HG03342 (cell line): Measurements from ENCODE around the gene PACRG.
A peak's percentile ranks its signal among the peaks of the same experiment; 100 is the strongest.

Experiments used
- ATAC-seq: cut with Tn5 transposase; IDR thresholded peaks from one replicate; pipeline ENCODE4 v1.9.1; 2021; ENCODE audit warnings: mild to moderate bottlenecking, moderate library complexity; ENCODE audit not compliant: unreplicated experiment

The PACRG gene

DNA sequence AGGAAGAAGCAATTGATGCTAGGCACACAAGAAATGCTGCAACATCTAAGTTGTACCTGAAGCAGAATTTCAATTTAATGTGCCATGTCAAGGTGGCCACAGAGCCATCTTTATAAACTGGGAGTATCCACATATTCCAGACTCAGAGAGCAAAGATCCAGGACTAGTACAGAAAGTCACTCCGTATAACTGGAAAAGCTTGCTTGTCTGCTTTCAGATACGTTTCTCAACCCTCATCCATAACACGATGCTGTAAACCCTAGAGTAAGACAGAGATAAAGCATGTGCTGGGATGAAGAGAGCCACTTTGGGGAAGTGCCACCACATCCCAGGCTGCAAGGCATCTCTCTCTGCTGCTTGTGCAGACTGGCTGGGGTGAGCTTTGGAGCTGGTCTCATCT, 134.7 kb downstream of the PACRG start:
- no peak for ATAC-seq

DNA sequence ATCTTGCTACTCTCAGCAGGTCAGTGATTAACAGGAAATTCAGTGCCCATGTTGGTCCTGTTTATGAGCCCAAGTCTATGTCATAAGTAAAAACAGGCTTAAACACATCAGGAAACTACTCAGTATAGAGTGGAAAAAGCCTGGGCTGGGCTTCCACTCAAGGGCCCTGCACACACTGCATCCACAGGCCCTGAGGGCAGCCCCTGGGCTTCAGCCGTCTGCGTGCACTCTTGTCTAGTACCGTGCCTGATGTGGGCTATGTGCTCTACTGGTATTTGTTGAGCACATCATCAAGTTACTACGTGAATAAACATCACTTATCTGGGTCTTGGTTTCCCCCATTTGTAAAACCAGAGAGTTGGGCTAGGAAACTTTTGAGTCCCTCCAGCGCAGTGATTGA, 135.2 kb downstream of the PACRG start:
- ATAC-seq, result no peak

DNA sequence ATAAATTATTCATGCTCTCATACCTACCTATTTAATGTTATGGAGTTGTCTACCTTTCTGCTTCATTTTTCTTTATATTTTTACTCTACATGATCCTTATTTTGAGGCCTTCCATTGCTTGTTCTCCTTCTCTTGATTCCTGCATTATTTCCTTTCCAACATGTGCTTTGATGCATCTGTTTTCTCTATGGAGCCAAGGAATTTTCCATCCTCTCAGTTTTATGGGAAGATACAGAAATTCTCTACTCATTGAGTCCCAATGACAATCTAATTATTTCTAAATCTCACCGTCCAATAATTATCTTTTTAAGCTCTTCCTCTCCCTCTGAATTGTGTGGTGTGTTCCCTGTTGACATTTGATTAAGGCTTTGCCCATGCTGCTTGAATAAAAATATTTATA, 136.0 kb downstream of the PACRG start:
- ATAC-seq, result no peak

- ATAC-seq, result no peak
Observed at GRCh38 chr6:162864911-162865310, 137.1 kb downstream of the PACRG start.

- ATAC-seq, result no peak
Observed at GRCh38 chr6:162866656-162867055, 138.9 kb downstream of the PACRG start.

GRCh38 chr6:162868397-162868796, 140.6 kb downstream of the PACRG start:
- ATAC-seq, result no peak

DNA sequence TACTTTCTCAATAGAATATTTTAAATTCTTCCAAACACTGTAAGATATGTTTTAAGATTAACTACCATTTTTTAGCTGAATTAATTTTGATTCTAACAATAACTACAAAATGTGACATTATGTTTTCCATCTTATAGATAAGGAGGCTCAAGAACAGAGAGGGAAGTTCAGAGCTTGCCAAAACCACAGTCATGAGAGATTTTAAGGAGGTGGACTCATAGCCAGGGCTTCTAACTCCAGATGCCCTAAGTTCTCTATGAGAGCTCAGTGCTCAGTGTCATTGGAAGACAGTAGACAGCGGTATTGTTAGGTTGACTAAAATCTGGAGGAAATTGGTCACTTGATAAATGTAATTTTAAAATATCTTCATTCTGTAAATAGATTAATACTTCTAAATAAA, 144.2 kb downstream of the PACRG start:
- no peak for ATAC-seq

- ATAC-seq, result no peak
Observed at GRCh38 chr6:162873537-162873936, 145.8 kb downstream of the PACRG start.

DNA sequence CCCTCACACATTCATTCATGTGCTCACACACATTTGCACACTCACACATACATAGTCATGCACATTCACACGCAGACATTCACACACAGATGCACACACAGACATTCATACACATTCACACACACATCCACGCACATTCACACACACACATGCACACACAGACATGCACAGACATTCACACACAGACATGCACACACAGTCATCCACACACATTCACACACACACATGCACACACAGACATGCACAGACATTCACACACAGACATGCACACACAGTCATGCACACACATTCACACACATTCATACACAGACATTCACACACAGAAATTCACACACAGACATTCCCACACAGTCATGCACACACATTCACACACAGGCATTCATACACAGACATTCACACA, 147.3 kb downstream of the PACRG start:
- ATAC-seq, result no peak

DNA sequence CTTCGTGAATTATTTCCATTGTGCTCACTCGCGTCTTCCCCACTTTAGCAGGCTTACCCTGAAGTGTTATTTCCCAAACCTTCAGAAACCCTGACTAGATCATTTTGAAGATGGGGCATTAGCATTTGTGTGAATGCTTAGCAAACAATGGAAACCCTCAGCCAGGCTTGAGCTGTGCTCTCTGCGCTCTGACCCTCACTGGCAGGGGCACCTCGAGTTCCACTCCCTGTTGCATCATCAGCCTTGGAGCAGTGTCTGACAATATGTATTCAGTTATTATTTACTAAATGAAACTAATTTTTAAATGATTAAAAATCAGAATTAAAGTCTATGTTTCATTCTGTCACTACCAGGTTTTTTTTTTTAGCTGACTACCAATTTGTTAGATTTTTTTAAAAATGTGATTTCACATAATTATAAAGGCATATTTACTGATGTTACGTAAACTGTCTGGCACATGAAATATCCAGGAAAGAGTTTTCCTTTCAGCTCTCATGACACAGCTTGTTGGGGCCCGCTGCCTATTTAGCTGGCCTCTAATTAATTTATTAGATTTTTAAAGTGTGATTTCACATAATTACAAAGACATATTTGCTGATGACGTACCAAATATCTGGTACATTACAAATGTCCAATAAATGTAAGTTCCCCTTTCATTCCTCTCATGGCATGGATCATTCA, 155.2 kb downstream of the PACRG start:
- no peak for ATAC-seq

DNA sequence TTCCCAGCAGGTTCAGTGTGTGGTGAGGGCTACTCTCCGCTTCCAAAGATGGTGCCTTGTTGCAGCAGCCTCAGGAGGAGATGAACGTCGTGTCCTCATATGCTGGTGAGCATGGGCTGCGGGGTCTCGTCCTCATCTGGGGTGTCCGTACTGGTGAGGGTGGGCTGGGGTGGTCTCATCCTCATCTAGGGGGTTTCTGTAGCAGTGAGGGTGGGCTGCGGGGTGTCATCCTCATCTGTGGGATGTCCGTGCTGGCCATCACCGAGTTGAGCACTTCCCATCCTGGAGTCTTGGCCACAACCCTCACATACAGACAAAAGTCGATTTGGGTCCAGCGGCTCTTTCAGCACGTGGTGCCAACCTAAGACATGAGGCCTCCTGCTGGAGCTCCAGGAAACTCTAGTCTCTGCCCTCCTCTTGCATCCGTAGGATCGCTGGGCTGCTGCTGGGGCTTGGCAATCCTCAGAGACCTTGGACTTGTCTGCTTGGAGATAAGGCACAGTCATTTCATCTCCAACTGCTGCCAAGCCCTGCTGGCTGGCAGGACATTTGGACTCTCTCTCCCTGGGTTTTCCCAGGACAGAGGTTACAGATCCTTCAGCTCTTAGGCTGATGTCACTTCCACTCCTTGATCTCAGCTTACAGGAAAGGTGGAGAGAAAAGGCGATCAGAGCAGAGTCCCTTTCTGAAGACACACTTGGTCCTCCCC, 160.4 kb downstream of the PACRG start:
- no peak for ATAC-seq

GRCh38 chr6:162889303-162889702, 161.5 kb downstream of the PACRG start:
- no peak for ATAC-seq

GRCh38 chr6:162898011-162898410, 170.2 kb downstream of the PACRG start:
- ATAC-seq, result no peak

- ATAC-seq, result no peak
Observed at GRCh38 chr6:162899148-162899547, 171.4 kb downstream of the PACRG start.

DNA sequence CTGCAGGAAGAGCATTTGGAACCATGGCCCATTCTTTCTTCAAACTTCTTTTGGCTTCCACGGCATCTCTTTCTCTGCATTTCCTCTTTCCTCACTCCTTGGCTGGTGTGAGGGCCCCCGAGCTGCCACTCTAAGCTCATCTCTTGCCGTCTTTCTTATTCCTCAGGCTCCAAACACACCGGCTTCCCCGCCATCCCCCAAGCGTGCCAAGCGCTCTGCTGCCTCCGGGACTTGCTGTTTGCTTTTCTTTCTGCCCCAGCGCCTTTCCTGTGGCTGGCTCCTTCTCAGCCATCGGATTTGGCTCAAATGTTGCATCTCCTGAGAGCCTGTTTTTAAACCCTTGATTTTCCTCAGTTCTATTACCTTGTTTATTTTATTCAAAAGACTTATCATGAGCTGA, 172.7 kb downstream of the PACRG start:
- no peak for ATAC-seq

DNA sequence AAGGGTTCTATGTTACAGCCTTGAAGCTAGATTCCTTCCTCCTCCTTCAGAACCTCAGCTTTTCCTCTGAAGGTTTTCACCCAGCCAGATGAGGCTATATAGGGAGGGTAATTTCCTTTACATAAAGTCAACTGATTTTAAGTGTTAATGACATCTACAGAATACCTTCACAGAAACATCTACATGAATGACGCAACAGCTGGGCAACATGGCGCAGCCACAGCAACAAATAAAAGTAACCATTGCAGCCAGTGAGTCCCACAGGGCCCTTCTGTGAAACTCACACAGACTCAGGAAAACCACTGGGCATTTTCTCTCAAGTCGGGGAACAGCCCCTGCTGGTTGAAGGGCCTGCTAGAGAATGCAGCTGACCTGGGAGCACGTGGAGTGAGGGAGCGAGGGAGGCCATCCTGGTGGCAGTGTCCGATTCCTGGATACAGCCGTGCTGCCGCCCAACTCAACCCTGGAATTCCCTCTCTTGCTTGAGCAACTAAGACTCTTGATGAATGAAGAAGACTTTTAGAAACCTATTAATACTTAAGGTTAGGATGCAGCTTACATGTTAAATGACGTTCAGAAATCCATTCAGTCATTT, 176.4 kb downstream of the PACRG start:
- ATAC-seq, result no peak

GRCh38 chr6:162906479-162906878, 178.7 kb downstream of the PACRG start:
- ATAC-seq, result no peak

DNA sequence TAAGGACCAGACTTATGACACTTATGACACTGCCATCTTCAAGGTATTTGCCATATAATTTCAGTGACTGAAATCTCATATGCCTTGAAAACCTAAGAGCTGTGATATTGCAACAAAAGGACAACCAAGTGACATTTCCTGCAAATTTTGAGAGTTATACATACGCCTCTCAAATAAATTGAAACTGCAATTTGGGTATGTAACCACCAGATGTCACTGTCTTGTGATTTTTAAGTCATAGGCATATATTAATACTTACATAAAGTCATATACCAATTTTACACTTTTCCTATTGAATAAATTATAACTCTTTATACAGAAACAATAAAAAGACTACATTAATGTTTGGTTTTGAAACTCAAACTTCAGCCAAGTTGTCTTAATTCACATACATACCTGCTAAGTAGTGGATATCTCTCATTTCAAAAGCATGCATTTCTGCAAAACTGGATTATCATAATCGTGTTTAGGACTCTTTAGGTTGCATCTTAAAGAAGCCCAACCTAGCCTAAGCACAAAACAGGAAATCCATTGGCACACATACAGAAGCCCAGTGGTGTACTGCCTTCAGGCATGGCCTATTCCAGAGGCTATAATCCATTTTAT, 180.2 kb downstream of the PACRG start:
- ATAC-seq, result peak; percentile 51

DNA sequence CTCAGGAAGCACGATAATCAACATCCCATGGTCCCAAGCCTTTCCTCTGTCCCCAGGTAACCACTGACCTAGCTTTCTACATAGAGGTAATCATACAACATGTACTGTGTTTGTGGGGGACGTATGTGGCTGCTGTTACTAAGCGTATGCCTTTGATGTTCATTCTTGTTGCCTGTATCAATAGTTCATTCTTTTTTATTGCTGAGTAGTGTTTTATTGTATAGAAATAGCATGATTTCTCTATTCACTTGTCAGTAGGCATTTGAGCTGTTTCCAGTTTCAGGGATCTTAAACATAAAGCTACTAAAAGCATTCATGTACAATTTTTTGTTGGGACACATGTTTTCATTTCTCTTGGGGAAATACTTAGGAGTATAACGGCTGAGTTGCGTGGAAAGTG, 185.4 kb downstream of the PACRG start:
- no peak for ATAC-seq

DNA sequence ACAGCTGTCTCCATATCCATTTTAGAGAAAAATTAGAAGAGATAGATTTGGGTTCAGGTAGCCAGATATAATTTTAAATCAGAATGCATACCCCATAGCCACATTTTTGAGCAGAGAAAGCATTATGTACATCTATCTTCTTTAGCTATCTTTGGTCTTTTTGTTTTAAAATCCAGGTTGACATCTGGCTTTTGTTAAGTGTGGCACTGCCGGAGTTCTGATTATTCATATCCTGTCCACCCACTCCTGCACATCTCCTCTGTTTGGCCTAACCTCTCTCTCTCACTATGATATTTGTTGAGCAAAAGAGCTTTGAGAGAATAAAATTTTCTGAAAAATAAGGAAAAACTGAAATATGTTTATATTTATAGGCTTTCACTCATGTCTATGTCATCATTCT, 189.7 kb downstream of the PACRG start:
- ATAC-seq, result no peak

DNA sequence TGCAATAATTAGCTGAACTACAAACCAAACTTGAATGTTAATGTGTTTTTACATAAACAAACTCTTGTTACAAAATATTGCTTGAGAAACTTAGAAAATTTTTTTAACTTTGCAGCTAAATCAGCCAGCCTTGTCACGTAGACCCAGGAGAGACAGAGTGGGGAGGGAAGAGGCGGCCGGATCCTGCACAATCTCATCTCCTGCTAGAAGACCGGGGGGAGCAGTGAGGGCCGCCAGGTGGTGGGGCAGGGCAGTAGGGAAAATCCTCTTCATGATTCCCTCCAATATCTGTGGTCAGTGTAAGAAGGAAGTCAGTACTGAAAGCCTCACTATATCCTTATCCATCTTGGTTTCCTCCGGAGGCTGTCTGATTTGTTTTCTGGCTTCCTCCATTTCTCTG, 193.3 kb downstream of the PACRG start:
- no peak for ATAC-seq

DNA sequence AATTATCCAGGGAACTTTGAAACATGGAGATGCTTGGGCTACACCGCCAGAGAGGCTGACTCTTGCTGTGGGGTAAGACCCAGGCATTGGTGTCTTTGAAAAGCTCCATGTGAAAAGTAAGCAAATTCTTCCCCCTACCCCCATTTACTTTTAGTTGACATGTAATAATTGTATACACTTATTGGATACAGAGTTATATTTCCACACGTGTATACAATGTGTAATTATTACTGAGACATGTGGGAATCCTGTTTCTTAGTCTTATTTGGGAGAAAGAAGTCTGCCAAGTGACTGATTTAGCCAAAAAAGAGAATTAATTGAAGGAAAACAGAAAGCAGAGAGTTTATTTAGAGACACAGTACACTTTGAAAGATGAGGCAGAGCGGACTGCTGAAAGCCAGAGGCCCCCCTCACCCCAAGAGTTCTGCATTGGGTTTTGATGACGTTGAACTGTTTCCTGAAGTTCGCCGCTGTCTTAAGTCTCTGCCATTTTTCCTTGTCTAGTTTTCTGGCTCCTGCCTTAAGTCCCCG, 193.8 kb downstream of the PACRG start:
- no peak for ATAC-seq
